Panc1 (cell line): ENCODE results near the gene DYNC1H1. TPM values are rescaled to one million over a fixed set of nuclear protein-coding genes. Genes with fewer than 3 reads are reported as not detected.

Experiments
- ATAC-seq: fragments of 200-7000 bp; cut with Tn5 transposase; 2 replicates; pipeline ENCODE4 v1.9.1; 2020; ENCODE audit warnings: mild to moderate bottlenecking, moderate library complexity
- BruUV-seq: library from RNA; stranded (reverse); fragments of 400-500 nt; replicated peaks from 2 replicates; lab custom pipeline; 2021; lab: Mats Ljungman, UMichigan
- CTCF ChIA-PET: fragments of 300-600 bp; sonication (Branson Sonifier 250); formaldehyde crosslinking; loops from one replicate; lab custom pipeline; 2022; ENCODE audit warnings: antibody characterized with exemption; lab: Charles Lee
- POLR2A ChIA-PET: fragments of 300-600 bp; sonication (Branson Sonifier 250); formaldehyde crosslinking; loops from one replicate; lab custom pipeline; 2022; ENCODE audit warnings: antibody characterized with exemption; lab: Charles Lee
- DNase-seq: peaks from one replicate; pipeline ENCODE4 v3.0.0-alpha.2; 2010; ENCODE audit warnings: low read depth, low spot score
- H3K27ac ChIP-seq: 2 replicates; pipeline ENCODE4 v1.5.1; 2011; ENCODE audit warnings: mild to moderate bottlenecking, low read length, inconsistent platforms
- H3K27me3 ChIP-seq: fragments of 200-500 bp; sonication (Bioruptor generic); 2 replicates; pipeline ENCODE4 v1.6.0; 2014; ENCODE audit warnings: low read length, inconsistent platforms; ENCODE audit not compliant: control insufficient read depth, insufficient read depth
- H3K36me3 ChIP-seq: fragments of 200-500 bp; sonication (Bioruptor generic); 2 replicates; pipeline ENCODE4 v1.5.1; 2014; ENCODE audit warnings: inconsistent platforms, mild to moderate bottlenecking, low read length, moderate library complexity; ENCODE audit not compliant: control insufficient read depth, insufficient read depth
- H3K4me1 ChIP-seq: 2 replicates; pipeline ENCODE4 v1.5.1; 2011; ENCODE audit warnings: inconsistent platforms, mild to moderate bottlenecking, low read length, moderate library complexity; ENCODE audit not compliant: control insufficient read depth, insufficient read depth
- H3K4me3 ChIP-seq, 2 experiments: 2 replicates each; pipeline ENCODE4 v1.5.1; 2011 to 2012; ENCODE audit warnings: low read depth in 2 of 2, low read length in 2 of 2, mild to moderate bottlenecking in 2 of 2, inconsistent platforms in 1 of 2, moderate library complexity in 1 of 2
- H3K9me3 ChIP-seq: fragments of 200-500 bp; sonication (Bioruptor generic); 2 replicates; pipeline ENCODE4 v1.5.1; 2014; ENCODE audit warnings: low read depth, mild to moderate bottlenecking, inconsistent platforms, low read length, moderate library complexity; ENCODE audit not compliant: control insufficient read depth, insufficient read depth
- POLR2AphosphoS5 ChIP-seq: IDR thresholded peaks from 2 replicates; pipeline ENCODE4 v1.6.1; 2012; ENCODE audit warnings: mild to moderate bottlenecking, low read depth, low read length, moderate library complexity
- SIN3A ChIP-seq: IDR thresholded peaks from 2 replicates; pipeline ENCODE4 v1.6.1; 2012; ENCODE audit warnings: low read depth, mild to moderate bottlenecking, low read length, moderate library complexity, borderline replicate concordance; ENCODE audit not compliant: insufficient read depth
- TCF7L2 ChIP-seq: IDR thresholded peaks from 2 replicates; pipeline ENCODE4 v1.6.1; 2011; ENCODE audit warnings: mild to moderate bottlenecking, low read depth, low read length, inconsistent platforms
- in situ Hi-C: cut with HindIII; loops from 2 replicates; pipeline ENCODE4 v1.10.0; 2016; ENCODE audit warnings: low sequenced_read_pairs, low pct_unique_long_range_greater_than_20kb
- intact Hi-C: fragments of 100-400 bp; cut with micrococcal nuclease; formaldehyde crosslinking; loops from one replicate; pipeline ENCODE4 v1.10.0; 2022; ENCODE audit not compliant: unreplicated experiment
- total RNA-seq: library from RNA; stranded (reverse); gene quantifications from one replicate; pipeline ENCODE4 v1.2.1, GENCODE V29; 2021; ENCODE audit not compliant: unreplicated experiment
- TF ChIP-seq, protein P1 (sequence below): fragments of 450-650 bp; IDR thresholded peaks from 2 replicates; pipeline ENCODE4 v1.5.1; 2017; ENCODE audit warnings: mild to moderate bottlenecking
- TF ChIP-seq, protein P2 (sequence below), 2 experiments: IDR thresholded peaks; 2 replicates each; pipeline ENCODE4 v1.6.1; 2011 to 2012; ENCODE audit warnings: low read depth in 2 of 2, control low read depth in 1 of 2, low read length in 1 of 2, mild to moderate bottlenecking in 1 of 2, moderate library complexity in 1 of 2; ENCODE audit not compliant: insufficient read depth in 1 of 2

The DYNC1H1 gene
- total RNA-seq, 1 experiment from 2014 or later, result 382 TPM

DNA sequence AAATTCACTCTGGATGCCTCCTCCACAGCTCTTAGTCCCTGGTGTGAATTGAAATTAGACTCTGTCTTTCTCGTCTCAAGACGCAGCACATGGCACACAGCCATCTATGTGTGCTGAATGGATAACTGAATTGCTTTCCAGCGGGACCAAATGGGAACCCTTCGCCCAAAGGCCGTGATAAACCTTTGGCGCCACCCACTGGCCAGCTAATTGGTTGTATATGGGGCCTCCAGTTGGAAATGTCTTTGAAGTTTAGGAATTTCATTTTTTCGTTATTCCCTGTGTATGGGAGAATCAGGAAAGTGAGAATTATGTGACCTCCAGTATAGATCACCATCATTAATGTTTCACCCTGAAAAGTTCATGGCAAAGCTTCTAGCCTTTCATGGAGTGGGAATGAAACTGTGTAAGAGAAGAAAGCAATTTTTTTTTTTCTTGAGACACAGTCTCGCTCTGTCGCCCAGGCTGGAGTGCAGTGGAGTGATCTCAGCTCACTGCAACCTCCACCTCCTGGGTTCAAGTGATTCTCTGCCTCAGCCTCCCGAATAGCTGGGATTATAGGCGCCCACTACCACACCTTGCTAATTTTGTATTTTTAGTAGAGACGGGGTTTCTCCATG is 132.3 kb downstream of the DYNC1H1 start:
- TF ChIP-seq, protein P1, sequence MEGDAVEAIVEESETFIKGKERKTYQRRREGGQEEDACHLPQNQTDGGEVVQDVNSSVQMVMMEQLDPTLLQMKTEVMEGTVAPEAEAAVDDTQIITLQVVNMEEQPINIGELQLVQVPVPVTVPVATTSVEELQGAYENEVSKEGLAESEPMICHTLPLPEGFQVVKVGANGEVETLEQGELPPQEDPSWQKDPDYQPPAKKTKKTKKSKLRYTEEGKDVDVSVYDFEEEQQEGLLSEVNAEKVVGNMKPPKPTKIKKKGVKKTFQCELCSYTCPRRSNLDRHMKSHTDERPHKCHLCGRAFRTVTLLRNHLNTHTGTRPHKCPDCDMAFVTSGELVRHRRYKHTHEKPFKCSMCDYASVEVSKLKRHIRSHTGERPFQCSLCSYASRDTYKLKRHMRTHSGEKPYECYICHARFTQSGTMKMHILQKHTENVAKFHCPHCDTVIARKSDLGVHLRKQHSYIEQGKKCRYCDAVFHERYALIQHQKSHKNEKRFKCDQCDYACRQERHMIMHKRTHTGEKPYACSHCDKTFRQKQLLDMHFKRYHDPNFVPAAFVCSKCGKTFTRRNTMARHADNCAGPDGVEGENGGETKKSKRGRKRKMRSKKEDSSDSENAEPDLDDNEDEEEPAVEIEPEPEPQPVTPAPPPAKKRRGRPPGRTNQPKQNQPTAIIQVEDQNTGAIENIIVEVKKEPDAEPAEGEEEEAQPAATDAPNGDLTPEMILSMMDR, result peak; percentile 85
- TF ChIP-seq, protein P2, sequence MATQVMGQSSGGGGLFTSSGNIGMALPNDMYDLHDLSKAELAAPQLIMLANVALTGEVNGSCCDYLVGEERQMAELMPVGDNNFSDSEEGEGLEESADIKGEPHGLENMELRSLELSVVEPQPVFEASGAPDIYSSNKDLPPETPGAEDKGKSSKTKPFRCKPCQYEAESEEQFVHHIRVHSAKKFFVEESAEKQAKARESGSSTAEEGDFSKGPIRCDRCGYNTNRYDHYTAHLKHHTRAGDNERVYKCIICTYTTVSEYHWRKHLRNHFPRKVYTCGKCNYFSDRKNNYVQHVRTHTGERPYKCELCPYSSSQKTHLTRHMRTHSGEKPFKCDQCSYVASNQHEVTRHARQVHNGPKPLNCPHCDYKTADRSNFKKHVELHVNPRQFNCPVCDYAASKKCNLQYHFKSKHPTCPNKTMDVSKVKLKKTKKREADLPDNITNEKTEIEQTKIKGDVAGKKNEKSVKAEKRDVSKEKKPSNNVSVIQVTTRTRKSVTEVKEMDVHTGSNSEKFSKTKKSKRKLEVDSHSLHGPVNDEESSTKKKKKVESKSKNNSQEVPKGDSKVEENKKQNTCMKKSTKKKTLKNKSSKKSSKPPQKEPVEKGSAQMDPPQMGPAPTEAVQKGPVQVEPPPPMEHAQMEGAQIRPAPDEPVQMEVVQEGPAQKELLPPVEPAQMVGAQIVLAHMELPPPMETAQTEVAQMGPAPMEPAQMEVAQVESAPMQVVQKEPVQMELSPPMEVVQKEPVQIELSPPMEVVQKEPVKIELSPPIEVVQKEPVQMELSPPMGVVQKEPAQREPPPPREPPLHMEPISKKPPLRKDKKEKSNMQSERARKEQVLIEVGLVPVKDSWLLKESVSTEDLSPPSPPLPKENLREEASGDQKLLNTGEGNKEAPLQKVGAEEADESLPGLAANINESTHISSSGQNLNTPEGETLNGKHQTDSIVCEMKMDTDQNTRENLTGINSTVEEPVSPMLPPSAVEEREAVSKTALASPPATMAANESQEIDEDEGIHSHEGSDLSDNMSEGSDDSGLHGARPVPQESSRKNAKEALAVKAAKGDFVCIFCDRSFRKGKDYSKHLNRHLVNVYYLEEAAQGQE (IDR thresholded peaks at IDR 0.05; ENCODE audit: insufficient read depth in 1 of 2, low read depth in 2 of 2, low read length in 1 of 2), result no peak
- peak; percentile 78 for TF ChIP-seq TCF7L2
- no peak for TF ChIP-seq SIN3A
- no peak for TF ChIP-seq POLR2AphosphoS5
- CTCF ChIA-PET, result interaction anchor here (0.6 to 1.1 kb wide), 4 partner anchors 12 to 33 kb away, joined by 3 to 15 read pairs (median 4); no protein-coding TSS in a partner anchor
- Histone ChIP-seq H3K9me3 (no peaks in the 10 kb centered on the region), H3K27ac (no peak overlapping the region), H3K27me3 (no peaks in the 10 kb centered on the region), H3K4me1 (peaks cover 4% of the 10 kb centered on the region), H3K36me3 (no peaks in the 10 kb centered on the region), H3K4me3 (no peak overlapping the region)
- POLR2A ChIA-PET, result interaction anchor here (0.5 kb wide), 1 partner anchor 8 kb away, joined by 12 read pairs; no protein-coding TSS in a partner anchor
- ATAC-seq, result peak; percentile 83
- in situ Hi-C loops (no loop called here), intact Hi-C loops (no loop called here)
- peak; percentile 36 for DNase-seq
- BruUV-seq, result no TSS peak

DNA sequence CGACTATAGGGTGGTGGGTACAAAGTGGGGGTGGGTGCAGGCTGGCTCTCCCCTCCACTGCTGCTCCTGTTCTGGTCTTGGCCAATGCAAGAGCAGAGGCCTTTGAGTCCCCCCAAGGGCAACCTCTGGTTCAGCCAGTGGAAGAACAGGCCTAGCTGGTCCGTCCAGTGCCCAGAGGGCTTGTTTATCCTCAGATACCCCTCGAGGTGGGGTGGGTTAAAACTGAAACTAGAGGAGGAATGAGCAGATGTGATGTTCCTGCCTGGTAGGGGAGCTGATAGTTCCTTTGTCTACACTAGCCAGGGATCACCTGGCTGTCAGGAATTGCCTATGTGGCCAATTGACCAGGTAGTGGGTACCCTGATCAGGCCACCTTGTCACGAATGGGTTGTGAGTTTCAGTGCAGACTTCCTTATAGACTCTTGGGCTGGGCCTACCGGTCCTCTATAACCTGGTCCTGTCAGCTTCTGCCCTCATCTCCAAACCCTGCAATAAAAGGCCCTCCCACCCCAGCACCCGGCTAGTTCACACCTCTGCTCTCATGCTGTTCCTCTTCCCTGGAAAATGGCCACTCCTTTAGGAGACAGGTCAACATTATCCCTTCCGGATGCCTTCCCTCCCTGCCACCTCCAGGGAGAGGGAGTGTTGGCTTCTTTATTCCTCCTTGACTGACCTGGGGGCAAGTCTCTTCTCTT is 133.2 kb downstream of the DYNC1H1 start:
- BruUV-seq, result no TSS peak
- ATAC-seq, result no peak
- no peak for TF ChIP-seq TCF7L2
- no peak for TF ChIP-seq SIN3A
- TF ChIP-seq, protein P2 (IDR thresholded peaks at IDR 0.05; ENCODE audit: insufficient read depth in 1 of 2, low read depth in 2 of 2, low read length in 1 of 2), result no peak
- TF ChIP-seq, protein P1, result no peak
- no peak for TF ChIP-seq POLR2AphosphoS5
- H3K9me3 ChIP-seq, result no peaks in the 10 kb centered on the region
- H3K4me1 ChIP-seq, result peaks cover 4% of the 10 kb centered on the region
- no peak for DNase-seq
- no peaks in the 10 kb centered on the region for H3K27me3 ChIP-seq
- no peak overlapping the region for H3K4me3 ChIP-seq
- ChIA-PET CTCF (interaction anchor here (0.6 to 1.1 kb wide), 4 partner anchors 19 to 411 kb away, joined by 3 read pairs; no protein-coding TSS in a partner anchor), POLR2A (interaction anchor here (0.6 kb wide), 1 partner anchor 1211 kb away, joined by 4 read pairs; no protein-coding TSS in a partner anchor)
- intact Hi-C loops, result no loop called here
- H3K36me3 ChIP-seq, result no peaks in the 10 kb centered on the region
- in situ Hi-C loops, result no loop called here
- H3K27ac ChIP-seq, result no peak overlapping the region
